IPS-NIHi11 (cell line): ENCODE data around the gene PBX2.
"Not testable (repeated sequence)": the region's sequence is repeated elsewhere in the genome, so short reads cannot be mapped to it uniquely, and the experiment has no call there.

Source experiments
- DNase-seq: peaks from one replicate; pipeline ENCODE4 v3.0.0; 2012; ENCODE audit warnings: mixed read lengths, low spot score

PBX2 gene

DNA sequence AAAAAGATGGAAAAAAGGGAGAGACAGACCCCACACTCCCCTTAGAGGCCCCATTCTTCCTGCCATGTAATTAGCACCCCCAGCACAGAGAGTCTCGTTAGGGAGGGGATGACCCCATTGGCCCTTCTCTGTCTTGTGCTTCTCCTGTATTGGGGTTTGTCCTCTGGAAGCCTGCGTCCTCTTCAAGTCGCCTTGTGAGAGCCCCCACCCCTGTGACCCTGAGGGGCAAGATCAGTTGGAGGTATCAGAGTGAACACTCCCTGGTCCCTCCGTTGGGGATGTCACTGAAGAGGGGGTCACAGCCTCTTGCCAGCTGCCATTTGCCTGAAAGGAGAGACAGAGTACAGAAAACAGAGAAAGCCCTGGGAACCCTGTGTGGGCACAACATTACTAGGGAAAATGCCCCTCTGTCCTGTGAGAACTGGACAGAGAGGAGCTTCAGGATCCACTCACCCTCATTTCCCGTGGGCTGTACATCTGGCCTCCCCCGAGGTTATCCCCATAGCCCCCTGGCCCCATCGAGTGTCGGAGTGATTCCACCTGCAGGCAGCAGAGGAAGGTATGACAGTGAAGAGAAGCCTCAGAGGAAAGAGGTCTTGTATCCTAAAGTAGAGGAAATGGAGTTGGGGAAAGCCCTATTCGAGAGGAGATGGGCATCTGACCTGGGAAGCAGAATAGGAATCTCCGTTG, 3.7 kb downstream of the PBX2 start:
- DNase-seq: not testable (repeated sequence)

DNA sequence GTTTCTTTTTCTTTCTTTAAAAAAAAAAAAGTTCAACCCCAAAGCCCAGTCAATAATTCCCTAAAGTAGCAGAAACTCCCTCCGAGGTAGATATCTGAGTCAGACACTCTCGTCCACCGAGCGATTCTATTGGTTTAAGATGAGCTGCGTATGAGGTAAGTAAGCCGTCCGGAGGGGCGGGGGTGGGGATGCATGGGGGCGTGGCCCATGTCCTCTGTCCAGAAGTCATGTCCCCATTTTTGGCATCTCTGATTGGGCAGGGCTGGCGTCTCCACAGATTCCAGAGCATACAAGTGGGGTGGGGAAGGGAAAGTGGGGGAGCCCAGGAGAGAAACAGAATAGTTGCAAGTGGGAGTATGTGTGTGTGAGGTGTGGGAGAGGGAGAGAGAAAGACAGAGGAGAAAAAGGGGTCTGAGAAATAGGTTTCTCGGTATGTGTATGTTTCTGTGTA, 4.3 kb downstream of the PBX2 start:
- peak; percentile 60 for DNase-seq

DNA sequence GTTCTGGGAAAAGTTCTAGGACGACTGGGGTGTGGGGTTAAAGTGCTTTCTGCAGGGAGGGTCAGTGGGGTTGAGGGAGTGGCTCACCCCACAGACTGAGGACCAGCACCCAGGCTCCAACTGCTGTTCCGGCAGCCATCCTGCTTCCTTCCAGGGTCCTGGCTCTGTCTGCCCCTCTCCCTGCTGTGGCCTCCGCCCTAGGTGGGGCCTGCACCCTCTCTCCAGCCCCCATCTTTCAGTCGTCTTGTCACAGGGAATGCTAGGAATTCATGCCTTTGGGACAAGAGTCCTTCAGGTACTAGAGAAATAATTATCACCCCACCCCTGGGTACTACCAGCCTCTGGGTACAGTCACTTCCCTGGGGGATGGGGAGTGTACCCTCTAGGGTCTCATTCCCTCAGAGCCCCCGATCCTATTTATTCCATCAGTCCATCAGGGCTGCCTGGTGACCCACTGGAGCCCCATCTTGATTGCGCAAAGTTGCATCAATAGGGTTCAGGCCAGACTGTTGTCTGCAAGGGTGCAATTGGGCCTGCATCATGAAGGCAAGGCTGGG, 5.8 kb downstream of the PBX2 start, which contains the start of gene AGER:
AGER (minus strand) TSS at position 170 of the 557 bp plus-strand sequence; CDS start at position 139, 31 bp downstream.
- no peak for DNase-seq

DNA sequence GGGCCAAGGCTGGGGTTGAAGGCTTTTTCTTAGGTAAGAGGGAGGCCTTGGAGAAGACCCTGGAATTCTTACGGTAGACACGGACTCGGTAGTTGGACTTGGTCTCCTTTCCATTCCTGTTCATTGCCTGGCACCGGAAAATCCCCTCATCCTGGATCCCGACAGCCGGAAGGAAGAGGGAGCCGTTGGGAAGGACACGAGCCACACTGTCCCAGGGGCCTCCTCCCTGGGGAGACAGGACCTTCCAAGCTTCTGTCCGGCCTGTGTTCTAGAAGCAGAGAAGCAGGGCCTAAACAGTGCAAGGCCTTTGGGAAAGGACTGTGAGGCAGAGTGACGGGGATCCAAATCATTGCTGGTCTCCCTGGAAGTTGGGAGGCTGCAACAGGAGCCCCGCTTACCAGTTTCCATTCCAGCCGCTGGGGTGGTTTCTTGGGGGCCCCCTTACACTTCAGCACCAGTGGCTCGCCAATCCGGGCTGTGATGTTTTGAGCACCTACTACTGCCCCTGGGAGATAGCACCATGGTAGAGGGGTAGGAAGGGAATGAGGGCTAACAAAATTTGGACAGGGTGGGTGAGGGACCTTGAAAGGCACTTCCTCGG, 6.4 kb downstream of the PBX2 start:
- no peak for DNase-seq

DNA sequence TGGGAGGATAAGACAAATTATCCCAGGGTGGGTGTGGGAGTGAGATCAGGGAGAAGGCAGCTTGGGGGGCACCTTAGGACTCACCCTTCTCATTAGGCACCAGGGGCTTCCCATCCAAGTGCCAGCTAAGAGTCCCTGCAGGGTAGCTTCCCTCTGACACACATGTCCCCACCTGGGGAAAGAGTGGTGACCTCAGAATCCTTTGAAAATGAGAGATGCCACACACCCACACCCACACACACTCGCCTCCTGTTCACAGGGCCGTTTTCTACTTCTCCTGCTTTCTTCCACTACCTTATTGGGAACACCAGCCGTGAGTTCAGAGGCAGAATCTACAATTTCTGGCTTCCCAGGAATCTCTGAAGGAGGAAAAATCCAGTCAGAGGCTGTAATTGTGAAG, 7.0 kb downstream of the PBX2 start:
- no peak for DNase-seq

DNA sequence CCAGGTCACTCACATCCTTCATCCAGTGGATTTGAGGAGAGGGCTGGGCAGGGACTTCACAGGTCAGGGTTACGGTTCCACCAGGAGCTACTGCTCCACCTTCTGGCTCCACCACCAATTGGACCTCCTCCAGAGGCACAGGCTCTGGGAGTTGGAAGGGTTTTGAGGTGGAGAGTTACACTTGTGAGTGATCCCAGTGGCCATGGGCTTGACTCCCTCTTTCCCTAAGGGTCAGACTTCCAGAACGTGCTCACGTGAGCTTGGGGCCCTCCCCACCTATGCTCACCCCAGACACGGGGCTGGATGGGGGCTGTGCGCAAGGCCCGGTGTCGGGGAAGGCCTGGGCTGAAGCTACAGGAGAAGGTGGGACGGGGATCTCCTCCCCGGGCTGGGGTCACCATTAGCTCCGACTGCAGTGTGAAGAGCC, 7.4 kb downstream of the PBX2 start:
- no peak for DNase-seq

DNA sequence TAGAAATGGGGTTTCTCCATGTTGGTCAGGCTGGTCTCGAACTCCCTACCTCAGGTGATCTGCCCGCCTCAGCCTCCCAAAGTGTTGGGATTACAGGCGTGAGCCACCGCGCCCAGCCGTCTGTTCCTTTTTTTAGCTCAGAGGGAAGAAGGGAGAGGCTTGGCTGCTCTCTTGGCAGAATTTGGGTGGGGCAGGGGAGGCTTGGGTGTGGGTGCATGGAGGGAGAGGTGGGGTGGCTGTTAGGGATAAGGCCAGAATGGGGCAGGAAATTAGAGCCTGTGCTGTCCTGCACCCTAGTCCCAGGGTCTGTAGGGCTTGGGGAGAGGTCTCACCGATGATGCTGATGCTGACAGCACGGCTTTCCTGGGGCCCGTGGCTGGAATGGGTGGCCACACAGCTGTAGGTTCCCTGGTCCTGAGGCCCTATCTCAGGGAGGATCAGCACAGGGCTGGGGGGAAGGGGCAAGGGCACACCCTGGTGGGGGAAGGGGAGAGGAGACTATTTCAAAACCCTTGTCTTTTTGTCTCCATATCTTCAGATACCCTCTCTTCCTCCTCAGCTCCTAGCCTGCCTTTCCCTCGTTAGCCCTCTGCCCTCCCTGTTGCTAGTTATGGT, 8.0 kb downstream of the PBX2 start:
- DNase-seq: no peak

DNA sequence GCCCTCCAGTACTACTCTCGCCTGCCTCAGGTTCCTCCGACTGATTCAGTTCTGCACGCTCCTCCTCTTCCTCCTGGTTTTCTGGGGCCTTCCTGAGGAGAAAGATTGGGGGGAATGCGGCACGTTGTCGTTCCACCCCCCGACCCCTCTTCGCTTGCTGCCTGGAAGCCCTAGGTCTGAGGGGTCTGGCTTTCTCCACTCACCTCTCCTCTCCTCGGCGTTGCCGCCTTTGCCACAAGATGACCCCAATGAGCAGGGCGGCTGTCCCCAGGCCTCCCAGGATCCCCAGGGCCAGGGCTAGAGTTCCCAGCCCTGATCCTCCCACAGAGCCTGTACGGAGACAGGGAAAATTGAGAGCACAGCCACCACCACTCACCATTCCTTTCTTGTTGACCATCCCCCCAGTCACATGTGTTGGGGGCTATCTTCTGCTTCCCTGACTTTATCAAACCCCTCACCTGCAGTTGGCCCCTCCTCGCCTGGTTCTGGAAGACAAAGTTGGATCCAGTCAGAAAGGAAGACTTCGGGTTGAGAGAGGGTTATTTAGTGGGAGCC, 8.8 kb downstream of the PBX2 start:
- DNase-seq: no peak

DNA sequence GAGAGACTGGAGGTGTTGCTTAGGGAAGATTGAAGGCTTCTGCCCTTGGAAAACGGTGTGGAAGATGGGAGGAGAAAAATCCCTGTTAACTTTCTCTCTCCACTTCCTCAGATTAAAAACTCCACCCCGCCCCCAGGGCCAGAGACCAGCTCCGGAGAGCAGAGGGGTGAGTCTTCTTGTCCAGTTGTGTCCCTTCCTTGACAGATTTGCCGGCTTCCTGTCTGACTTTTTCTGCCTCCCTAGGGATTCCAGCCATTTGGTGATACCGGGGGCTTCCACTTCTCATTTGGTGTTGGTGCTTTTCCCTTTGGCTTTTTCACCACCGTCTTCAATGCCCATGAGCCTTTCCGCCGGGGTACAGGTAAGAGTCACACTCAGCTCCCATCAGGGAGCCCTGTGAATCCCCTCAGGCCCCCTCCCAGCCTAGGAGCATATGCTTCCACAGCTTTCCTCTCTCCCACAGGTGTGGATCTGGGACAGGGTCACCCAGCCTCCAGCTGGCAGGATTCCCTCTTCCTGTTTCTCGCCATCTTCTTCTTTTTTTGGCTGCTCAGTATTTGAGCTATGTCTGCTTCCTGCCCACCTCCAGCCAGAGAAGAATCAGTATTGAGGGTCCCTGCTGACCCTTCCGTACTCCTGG, 10.1 kb downstream of the PBX2 start:
- DNase-seq: no peak

DNA sequence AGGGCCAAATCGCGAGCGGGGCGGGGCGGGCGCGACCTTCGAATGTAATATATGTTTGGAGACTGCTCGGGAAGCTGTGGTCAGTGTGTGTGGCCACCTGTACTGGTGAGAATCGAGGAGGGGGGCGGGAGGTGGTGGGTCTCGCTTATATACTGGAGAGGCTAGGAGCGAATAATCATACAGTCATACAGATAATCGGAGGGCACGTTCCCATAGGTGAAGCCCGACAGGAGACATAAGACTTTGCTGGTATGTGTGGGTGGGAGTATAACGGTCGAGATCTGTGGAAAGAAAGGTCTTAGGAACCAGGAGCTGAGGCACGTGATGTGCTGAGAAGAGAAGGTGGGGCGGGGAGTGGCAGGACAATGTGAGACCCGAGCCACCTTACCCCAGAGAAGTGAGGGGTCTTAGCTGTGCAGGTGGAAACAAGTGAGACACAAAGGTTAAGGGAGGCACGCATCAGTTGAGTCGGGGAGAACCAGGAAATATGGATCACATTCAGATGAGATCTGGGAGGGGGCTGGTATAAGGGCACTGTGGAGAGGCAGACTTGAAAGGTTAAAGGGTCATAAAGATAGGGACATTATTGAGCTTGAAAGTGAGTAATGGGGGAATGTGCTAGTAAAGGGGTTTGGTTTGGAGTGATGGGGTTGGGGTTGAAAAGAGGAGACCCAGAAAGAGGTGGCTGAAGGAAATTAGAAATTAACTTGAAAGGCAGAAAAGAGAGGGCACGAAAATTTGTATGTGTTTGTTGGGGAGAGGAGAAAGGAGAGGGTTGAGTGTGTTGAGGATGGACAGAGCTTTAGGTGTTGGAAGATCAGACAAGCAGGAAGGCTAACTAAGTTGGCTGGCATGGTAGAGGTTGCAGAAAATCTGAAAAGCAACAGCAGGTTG, 11.2 kb downstream of the PBX2 start:
- no peak for DNase-seq

DNA sequence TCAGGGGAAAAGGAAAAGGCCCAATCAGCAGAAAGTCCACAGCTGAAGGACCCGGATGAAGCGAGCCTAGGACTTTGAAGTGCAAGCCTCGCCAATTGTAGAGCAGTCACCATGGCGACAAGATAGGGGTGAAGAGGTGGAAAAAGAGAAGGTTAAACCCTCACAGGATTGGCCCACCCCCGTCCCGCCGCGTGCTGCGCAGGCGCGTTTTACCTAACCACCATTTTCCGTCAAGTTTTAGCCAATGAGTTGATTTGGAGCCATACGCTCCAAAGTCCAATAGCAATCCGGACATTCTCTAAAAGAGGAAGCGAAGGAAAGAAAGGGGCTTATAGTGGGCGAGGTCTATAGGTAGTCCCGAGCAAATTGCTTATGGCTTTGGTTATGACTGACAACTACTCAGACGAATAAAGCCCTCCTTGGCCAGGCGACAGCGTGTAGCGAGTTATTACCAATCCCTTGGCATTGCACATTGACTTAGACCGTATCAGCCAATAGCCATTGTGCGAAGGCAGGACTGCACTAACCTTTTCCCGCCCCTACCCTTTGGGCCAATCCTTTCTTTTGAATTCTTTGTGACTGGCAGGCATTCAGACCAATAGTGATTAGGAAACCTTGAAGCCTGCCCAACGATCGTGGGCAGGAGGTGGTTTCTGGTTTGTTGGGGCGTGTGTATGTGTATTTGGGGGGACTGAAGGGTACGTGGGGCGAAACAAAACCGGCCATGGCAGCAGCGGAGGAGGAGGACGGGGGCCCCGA, 12.0 kb downstream of the PBX2 start, which contains the start of gene RNF5:
RNF5 (plus strand) TSS at position 618 of the 759 bp plus-strand sequence; CDS start at position 725, 107 bp downstream.
- peak; percentile 90 for DNase-seq

DNA sequence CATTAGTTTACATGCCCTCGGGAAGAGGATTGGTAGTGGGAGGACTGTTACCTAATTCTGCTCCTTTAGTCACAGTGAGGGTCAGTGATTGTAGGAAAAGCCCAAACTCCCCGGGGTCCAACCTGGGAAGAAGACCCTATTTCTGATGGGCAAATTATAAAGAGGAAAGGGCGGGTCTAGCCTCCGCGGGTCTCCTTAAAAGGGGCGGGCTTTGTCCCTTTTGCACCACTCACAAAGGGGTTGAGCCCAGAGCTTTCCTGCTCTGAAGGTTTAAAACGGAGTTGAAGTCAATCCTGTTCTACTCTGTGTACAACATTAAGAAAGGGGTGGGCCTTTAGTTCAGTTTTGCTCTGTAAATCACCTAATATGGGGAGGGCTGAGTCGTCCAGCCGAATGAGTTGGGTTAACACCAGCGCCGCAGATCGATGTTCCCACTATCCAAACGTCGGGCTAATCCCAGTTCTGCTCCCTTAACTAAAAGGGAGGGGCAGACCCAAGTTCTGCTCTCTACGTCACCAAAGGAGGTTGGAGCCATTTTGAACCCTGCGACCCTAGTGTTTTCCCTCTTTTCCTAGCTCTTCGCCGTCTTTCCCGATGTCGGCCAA, 12.7 kb downstream of the PBX2 start:
- no peak for DNase-seq

DNA sequence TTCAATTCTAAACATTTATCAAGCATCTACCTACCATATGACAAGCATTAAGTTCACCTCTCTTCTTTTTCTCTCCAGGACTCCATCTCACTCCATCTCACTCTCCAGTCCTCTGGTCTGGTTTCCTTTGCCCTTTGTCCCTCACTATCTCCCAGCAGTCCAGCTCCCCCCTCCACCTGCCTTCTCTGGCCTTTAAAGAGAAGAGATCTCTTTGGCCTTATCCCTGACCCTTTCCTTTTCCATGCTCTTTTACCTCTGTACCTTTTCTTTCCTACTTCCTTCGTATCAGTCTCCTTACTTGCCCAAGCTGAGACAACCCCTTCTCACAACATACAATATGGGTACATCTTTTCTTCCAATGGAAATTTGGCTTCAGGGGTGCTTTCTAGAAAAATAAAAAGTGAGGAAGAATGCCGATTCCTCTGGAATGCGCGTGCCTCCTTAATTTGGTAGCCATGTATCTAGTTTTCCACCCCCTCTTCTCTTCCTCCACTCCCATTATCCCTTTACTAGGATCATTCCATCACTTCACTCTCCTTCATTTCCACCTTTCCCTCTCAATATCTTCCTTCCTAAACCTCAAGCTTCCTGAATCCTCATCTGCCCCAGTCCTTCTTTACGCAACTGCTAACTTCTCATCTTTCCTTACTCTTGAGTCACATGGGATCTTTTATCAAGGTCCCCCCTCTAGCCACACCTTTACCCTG, 13.4 kb downstream of the PBX2 start:
- DNase-seq: no peak

DNA sequence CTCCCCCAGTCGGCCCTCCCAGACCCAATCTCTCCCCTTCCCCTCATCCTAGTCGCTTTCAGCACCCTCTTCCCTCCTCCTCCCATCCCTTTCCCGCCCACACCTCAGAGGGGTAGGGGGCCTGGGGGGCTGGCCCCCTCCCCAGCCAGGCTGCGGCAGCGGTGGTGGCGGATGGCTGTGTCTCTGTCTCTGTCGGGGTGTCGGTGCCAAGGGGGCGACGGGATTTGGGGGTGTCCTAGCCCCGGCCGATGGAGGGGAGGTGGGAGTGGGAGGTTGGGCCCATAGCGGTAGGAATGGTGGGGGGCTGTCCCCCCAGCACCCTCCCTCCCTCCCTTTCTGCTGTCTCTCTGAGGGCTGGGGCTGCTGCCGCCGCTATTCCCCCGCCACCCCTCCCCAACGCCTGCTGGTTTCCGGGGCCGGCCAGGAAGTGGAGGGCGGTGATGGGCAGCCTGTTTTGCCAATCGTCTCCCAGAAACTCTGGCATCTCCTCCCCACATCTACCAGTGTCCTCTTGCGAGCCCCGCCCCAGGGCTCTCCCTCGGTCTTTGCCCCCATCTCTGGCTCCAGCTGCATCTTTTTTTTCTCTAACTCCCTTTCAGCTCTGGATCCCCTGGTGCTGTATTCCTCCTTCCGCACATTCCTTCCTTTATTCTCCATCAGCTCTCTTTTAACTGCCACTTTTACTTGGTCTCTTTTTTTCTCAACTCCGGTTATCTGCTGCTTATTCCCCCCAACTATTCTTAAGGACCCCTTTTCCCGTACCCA, 14.1 kb downstream of the PBX2 start, which contains the start of gene AGPAT1:
AGPAT1 (minus strand) TSS at position 374 of the 765 bp plus-strand sequence. CDS start 4,588 bp downstream, outside the sequence.
- DNase-seq: peak; percentile 93

DNA sequence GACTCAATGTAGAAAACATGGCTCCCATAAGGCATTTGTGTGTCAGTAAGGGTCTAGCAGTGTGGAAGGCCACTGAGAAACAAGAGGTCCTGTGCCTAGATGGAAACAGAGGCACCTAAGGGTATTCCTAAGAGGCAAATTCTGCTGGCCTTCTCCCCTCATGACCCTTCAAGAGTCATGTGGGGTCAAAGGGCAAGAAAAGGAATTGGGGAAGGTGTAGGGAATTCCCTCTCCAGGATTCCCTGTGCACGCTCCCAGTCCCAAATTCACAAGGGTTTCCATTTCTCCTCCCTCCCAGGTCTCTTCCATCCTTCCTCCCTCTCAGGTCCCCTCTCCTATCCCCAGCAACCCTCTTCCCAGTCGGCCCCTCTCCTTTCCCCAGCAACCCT, 14.7 kb downstream of the PBX2 start:
- no peak for DNase-seq

DNA sequence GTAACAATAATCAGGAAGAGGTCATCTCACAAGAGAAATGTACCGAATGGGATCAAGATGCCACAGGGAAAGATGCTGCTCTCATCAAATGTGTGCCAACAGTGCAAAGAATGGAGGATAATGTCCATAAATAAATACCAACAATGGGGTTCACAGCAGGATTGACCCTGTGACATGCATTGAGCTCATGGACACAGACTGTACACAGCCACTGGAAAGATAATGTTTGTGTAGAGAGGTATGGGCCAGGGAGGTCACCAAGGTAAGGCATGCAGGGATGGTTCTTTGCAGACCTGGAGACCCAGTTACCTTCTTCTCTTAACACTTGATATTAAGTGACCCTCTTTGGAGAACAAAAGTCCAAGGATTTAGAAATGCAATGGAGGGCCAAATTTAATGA, 15.6 kb downstream of the PBX2 start:
- no peak for DNase-seq

DNA sequence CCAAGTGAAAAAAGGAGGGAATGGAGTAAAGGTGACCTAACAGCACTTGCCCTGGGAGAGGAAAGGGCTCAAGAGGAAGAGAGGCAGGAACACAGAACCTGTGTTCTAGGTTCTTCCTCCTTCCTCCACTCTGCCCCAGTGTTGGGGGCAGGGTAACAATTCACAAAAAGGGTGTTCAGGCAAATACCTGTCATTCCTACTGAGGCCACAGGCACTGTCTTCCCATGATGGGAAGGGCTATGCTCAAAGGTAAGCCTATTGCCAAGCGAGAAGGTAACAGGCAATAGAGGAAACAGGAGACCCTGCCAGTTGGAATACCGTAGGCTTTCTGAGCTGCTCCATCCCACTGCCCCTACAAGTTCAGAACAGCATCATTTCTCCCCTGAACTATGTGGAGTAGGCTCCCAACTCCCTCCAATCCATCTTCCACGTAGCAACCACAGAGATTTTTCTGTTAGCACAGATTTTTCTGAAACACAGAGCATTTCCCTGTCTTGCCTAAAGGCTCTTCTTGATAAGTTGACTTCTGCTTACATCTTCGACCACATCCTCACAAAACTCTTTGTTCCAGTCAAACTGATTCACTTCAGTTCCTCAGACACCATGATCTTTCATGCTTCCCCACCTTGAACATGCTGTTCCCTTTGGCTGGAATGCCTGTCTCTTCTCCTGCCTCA, 16.8 kb downstream of the PBX2 start:
- DNase-seq: no peak

DNA sequence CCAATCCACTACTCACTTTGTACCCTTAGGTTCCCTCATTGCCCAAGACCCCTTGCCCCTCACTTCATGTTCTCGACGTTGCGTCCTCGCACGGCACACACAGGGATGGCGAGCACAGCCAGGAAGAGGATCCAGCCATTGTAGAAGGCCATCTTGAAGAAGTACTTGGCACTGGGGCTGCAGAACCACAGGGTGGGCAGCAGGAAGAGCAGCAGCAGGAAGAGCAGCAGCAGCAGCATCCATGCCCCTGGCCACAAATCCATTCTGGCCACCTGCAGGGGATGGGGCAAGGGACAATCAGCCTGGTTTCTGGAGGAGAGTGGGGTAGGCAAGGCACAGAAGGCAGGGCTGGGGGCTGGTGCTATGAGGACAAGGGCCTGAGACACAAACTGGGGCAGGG, 18.8 kb downstream of the PBX2 start:
- DNase-seq: no peak
